GM19455 (cell line): Measurements from ENCODE around the gene PARM1.
A peak's percentile ranks its signal among the peaks of the same experiment; 100 is the strongest.
"Not testable (repeated sequence)": the region's sequence is repeated elsewhere in the genome, so short reads cannot be mapped to it uniquely, and the experiment has no call there.

Experiments used
- ATAC-seq: cut with Tn5 transposase; IDR thresholded peaks from one replicate; pipeline ENCODE4 v1.9.1; 2021; ENCODE audit not compliant: unreplicated experiment

The PARM1 gene

DNA sequence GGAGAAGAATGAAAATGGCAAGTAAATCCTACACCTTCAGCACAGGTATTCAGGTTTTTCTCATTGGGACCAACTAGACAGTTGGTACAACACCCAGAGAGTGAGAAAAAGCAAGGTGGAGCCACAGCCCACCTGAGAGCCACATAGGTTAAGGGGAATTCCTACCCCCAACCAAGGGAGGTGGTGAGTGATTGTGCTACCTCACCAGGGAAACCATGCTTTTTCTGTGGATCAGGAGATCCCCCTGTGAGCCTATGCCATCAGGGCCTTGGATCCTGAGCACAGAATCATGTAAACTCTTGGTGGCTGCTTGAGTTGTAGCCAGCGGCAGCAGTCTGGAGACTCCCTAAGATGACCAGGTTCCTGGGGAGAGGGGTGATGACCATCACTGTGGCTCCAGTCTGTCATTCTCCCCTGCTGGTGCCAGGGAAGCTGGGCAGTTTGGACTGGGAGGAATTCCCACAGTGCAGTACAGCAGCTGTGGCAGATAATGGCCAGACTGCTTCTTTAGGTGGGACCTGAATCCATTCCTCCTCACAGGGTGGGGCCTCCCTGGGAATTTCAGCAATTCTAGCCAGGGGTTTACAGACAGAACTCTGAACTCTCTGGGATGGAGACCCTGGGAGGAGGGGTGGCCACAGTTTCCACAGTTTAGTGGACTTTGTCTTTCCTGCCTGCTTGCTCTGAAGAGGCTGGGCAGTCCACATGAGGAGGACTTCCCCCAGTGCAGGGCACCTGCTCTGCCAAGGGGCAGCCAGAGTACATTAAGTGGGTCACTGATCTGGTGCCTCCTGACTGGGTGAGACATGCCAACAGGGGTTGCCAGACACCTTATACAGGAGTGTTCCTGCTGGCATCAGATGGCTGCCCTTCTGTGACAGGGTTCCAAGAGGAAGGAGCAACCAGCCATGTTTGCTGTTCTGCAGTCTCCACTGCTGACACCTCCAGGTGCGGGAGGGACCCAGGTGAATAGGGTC is 43.2 kb downstream of the PARM1 start:
- ATAC-seq, result no peak

DNA sequence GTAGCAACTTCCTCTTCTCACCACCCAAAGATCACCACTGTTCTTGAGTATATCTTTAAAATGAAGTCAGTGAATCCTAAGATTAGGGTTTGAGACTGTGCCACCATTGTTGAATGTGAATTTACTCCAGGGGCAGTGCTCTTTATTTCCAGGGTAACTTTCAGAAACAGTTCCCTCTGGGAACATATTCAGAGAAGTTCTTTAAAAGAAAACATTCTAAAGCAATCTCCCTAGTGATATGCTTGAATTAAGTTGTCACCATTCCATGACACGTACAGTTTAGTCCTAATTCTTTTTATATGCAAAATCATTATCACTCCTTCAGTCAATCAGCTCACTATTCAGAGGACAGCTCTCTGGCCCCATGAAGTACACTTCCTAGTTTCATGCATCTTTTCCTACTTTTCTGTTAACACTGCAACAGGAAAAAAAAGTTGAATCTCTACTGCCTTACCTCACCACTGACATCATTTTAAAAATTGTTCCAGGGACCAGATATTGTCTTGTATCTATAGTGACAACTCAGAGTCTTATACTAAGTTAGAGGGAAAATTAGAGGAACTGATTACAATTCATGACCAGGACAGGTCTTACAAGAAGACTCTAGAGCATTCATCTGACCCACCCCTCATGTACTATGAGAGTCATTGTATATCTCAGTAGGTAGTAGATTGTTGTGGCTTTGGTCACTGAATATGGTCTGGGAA is 49.8 kb downstream of the PARM1 start:
- no peak for ATAC-seq

DNA sequence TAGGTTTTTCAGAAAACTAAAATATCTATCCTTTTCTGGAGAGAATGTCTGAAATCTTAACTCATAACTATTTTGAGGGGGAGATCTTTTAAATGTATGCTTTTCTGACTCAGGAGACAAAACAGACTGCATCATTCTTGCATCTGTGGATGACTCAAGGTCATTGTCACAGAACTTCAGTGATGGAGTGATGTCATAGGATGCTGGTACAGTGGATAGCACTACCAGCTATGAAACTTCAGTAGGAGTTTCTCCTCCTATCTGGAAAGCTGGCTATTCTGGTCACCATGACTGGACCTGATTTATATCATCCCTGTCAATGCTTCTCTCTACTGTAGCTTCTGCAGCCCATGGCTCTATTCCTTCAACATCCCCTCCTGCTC is 50.3 kb downstream of the PARM1 start:
- no peak for ATAC-seq

DNA sequence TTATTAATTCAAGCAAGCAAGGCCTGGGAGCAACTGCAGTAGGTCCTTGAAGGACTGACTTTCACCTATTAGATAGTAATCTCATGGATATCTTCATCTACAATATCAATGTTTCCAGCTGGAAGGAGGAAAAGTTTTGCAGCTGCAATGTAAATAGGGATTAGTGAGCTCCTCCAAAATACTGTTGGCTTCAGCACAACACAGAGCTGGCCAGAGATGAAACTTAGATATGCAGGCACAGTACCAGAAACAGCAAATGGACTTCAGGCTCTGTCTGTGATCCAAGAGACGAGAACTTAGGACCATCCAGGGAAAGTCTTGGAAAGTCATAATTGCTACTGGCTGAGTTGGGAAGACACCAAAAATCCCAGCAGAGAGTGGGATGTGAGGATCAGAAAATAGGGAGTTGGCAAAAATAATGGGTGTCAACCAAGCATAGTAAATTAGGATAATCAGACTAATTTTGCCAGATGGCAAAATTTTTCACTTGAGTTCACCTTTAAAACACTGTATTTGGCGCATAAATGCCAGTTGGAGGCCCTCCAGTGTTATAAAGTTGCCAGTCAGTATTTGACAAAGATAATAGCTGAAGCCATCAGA is 57.5 kb downstream of the PARM1 start:
- no peak for ATAC-seq

DNA sequence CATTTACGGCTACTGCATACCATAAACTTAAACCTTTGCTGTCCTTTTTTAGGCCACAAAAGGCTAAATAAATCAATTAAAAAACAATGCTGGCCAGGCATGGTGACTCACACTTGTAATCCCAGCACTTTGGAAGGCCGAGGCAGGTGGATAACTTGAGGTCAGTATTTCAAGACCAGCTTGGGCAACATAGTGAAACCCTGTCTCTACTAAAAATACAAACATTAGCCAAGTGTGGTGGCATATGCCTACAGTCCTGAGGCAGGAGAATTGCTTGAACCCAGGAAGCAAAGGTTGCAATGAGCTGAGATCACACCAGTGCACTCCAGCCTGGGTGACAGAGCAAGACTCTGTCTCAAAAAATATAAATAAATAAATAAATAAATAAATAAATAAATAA is 61.5 kb downstream of the PARM1 start:
- not testable (repeated sequence) for ATAC-seq

DNA sequence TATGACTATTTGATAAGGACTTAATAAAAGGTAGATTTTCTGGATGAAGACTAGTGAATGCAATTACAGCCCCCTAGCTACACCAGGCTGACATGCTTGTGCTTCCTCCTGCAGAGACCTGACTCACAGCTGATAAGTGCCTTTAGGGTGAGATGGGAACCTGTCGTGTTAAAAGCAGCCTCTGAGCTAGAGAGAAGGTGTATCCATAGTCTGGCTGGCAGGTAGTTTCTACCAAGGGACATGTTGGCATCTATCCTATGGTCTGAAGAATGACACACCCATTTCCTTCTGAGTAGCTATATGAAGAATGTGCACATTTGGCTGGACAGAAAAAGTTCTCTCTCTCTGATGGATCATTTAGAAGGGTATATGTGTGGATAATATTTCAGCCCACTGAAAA is 64.1 kb downstream of the PARM1 start:
- ATAC-seq, result no peak

DNA sequence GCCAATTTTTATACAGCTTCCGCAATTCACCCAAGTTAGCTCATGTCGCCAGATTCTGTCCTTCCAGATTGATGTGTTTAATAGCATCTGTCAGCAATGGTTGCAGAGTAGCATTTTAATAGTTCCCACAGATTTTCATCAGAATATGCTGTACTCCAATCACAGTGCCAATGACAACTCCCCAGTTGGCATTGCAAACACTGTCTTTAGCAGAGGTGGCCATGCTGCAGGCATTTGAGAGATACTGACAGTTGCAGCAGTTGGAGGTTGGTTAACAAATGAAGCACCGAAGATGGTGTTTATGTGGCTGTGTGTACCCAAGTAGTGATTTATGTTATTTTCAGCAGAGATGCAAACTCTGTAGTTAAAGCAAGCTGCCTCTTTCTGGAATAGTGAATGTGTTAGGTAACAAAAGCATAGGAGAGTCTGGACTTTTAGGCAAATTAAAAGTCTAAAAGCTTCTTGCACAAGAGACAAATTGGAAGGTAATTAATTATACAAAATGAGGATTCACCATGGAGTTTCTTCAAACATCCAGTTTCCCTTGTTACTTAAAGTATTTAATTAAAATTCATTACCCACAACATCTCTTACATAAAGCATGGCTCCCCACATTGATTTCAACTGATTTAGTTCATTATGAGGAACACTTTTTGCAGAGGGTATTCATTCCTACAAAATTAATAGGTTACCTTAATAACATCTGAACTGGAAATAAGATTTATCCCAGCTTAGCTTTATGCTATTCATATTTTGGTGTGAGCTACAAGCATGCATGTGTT is 65.2 kb downstream of the PARM1 start:
- no peak for ATAC-seq

DNA sequence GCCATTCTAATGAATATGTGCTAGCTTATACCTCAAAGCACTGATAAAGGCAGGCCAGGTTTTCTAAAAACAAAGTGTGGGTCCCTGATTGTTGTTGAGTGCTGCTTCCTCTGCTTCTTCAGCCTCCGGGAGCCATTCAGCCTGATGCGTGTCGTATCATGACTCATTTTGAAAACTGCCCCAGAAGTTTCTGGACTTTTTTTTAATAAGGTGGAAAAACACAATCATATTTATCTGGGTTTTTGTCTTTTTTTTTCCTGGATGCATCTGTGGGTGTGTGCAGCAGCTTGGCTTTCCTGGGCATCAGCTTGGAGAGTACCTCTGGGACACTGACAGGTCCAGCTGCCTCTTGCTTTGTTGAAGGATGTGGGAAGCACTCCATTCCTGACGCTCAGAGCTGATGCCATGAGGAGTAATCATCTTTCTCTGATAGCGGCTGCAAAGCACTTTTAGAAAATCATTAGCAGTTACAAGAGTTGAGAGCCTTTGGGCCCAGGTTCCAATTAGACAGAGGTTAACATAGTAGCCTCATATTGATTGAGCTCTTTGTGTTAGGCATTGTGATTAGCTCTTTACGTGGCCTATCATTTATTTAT is 66.9 kb downstream of the PARM1 start:
- ATAC-seq, result no peak

DNA sequence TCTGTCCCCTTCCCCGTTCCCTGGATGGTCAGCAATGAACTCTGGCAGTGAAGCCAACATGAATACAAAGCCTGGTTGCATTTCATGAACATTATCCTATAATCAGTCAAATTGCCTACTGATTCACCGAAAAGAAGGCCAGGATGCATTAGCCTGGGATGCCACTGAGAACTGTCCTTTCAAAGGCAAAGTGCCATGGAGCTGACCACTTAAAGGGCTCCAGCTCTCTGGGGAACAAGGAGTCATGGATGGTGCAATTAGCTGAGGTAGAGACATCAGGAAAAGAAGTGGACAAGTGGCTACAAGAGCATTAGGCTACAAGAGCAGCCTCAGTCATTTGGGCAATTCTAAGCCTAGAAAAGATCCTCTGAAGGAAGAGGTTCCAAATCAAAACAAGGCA is 69.0 kb downstream of the PARM1 start:
- ATAC-seq, result no peak

DNA sequence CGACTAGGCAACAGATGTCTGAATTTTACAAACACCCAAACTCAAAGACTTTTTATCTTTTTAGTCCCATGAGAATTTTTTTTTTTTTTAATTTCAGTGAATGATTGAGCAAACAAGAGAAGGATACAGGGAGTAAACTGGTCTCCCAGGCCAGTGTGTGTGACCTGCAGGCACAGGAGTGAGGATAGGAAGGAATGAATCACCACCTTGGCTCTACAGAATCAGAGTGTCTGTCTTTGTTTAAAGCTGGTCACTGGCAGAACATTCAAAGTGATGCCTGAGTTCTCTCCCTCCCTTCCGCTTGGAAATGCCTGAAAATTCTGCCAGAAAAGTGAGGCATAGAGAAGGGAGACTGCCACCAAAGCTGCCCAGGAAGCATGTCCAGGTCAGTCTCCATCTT is 69.5 kb downstream of the PARM1 start:
- ATAC-seq, result no peak

DNA sequence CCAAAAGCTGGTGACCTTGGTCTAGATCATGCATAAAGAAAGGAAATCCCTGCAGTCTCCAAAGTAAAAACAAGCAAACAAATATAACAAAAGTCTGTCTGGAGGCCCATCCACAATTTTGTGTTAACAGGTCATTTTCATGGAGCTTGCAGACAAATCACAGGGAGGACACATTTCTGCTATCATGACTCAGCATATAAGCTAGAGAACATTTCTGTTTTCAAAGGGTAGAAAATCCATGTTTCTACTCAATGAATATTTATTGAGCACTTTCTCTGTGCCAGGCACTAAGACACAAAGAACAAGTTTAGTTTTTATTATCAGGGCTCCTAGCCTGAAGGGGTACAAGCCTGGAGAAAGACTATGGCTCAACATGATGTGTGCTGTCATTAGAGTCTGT is 71.1 kb downstream of the PARM1 start:
- ATAC-seq, result no peak

DNA sequence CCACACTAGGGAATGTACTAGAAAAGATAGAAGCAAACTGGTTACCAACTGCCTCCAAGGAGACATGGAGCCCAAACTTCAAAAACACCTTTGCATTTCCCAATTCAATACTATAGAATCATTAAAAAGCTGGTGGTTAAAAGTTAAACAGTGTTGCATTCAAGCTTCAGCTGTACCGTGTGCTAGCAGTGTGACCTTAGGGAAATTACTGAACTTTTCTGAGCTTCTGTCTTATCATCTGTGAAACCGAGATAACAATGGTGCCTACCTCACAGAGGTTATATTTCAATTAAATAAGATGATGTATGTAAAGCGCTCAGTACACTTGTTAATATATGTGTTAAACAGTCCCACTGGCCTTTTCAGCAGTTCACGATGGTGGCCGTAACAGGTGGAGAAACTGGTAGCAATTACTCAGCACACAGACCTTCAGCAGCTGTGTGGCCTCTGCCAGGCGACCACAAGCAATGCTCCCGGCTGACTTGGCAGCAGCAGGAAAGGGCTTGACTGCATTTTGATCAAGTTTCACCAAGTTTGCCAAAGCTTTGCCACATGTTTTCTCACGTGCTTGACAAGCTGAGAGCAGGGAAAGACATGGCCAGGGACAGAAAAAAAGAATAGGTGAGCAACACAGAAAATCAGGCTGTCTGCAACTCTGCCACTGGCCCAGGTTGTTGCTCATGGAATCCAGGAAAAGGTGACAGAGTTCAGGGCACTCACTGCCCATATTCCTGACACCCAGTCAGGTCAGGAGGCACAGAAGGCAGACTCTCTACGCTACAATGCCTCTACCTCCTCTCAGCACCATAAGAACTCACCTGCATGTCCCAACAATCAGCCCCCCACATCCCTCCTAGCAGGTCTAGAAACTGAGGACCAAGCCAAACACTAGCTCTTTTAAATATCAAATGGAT is 72.1 kb downstream of the PARM1 start:
- peak; percentile 84 for ATAC-seq

DNA sequence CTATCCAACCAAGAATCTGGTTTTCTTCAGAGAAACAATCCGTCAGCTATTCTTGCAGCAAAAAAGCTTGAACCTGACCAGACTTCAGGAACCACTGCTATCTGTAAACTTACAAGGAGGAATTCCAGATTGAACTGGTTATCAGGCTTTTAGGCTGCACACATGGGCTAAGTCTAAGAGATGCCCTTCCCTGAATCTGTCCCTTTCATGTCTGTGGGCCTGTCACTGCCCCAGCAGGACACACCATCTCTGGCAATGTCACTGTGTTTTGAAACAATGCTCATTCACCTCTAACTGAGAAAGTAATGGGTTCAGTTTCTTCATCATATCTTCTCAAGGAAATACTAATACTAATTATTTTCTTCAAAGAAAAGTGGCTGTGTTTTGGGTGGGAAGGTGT is 72.8 kb downstream of the PARM1 start:
- no peak for ATAC-seq

DNA sequence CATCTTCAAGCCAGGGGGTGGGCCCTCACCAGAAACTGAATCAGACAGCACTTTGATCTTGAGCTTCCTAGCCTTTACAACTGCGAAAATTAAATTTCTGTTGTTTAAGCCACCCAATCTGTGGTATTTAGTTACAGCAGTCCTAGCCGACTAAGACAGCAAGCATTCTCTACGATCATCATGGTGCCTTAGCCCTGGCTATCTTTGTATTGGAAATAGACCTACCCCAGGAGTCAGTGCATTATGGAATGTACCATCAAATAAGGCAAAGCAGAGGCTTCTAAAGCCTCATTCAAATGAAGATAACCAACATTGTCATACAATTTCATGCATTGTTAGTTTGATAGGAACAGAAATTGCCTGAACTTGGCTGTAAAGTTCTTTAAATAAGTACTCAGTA is 75.0 kb downstream of the PARM1 start:
- ATAC-seq, result no peak

DNA sequence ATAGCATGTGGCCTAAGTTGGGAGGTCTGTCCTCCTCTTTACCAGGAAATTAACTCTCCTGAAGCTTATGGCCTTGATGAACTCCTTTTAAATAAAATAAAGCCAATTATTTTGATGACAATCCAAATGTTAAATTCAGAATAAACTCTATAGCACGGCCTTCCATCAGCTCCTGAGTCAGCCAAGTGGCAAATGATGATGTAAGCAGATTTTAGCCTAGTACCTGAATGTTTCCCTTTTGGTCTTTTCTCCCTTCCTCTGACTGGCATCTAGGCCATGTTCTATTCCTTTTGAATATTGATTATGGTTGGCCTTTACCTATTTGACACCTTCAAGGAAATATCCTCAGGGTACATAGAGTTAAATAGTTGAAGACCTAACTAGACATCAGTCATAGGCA is 76.2 kb downstream of the PARM1 start:
- no peak for ATAC-seq

DNA sequence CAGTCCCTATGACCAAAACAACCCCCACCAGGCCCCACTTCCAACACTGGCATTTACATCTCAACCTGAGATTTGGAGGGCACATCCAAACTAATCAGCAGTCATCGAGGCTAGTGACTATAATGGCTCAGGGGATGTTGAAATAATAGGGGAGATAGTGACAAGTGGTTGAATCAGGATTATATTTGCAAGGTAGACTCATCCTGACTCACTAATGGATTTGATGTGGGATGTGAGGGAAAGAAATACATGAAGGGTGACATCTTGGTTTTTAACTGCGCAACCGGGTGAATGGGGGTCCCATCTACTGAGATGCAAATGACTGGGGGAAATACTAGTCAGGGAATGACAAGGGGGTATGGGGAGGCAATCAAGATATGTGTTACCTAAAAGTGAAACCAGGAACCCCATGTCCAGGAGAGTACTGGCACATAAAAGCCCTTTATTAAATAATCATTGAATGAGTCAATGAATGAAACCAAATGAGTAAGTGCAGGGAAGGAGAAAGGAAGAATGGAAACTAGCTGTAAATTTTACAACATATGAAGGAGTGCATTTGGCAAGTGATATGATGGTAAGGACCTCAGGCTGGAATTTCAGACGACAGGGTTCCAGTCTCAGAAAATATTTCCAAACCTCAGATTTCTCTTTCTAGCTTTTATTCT is 78.3 kb downstream of the PARM1 start:
- no peak for ATAC-seq

DNA sequence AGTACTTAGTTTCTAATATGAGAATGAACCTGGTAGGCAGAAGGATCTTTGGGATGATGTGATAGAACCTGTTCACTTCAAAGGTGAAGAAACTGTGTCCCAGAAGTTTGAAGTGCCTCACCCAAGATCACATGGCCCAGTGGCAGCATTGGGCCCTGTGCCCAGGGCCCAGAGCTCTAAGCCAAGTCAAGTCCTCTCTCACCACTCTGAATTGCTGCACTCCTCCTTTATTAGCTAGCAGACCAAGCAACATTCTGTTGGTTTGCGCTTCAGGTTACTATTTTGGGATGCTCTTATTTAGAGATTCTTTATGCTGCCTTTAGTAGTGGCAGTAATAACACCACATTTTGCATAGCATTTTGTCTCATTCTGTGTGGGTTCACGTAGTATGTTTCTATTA is 82.7 kb downstream of the PARM1 start:
- no peak for ATAC-seq

DNA sequence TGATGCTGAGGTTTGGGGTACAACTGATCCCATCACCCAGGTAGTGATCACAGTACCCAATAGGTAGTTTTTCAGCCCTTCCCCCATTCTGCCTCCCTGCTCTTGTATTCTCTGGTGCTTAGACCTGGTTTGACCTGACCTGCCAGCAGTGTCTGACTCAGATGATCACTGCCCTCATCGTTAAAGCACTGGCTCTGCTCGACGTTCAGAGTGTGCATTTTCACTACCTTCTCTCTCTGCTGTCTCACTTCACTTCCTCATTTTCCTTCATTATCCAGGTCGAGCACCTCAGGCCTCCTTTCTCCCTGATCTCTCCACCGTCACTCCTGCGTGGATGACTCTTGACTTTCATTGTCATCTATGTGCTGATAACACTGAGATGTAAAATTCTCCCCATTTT is 83.6 kb downstream of the PARM1 start:
- ATAC-seq, result no peak

DNA sequence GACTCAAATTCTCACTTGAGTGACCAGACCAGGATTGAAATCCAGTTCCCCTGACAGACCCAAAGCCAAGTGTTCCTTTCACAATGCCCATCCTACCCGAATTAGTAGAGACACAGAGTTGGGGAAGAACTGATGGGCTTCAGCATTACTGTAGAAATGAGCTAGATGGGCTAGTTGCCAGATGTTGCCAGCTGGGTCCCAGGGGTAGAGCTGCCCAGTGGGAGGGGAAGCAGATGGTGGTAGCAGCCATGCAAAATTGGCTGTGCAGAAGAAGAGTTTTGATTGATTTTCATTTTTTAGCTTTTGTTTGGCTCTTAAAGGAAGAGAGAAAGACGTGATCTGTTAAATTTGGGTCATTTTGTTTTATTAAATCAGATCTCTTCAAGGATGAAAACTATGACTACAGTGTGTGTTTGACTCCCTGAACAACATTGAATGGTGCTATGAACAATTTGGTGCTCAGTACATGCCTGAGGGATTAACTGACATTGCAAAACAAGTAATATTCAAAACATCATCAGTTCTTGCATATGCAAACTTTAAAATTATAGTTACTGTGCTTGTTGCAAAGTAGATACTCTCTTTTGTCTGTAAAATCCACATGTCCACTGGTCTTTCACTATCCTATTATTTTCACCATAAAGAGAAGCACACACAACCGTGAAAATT is 86.0 kb downstream of the PARM1 start:
- ATAC-seq, result no peak
